Bronchial epithelial cell (primary cell): ENCODE measurements around the gene BAMBI. TPM values are rescaled to one million over a fixed set of nuclear protein-coding genes. Genes with fewer than 3 reads are reported as not detected.

Source experiments
- DNase-seq: peaks from one replicate; pipeline ENCODE4 v3.0.0-alpha.2; 2010; ENCODE audit warnings: low read depth
- FAIRE-seq: peaks from 2 replicates; lab custom pipeline; 2011; peaks lifted over from hg19 to GRCh38; lab: Jason Lieb, UNC
- H3K27me3 ChIP-seq: 2 replicates; pipeline ENCODE4 v1.5.1; 2011; ENCODE audit warnings: low read length; ENCODE audit not compliant: control insufficient read depth, insufficient read depth
- H3K36me3 ChIP-seq: 2 replicates; pipeline ENCODE4 v1.5.1; 2011; ENCODE audit warnings: low read length; ENCODE audit not compliant: control insufficient read depth, insufficient read depth
- H3K4me3 ChIP-seq: 2 replicates; pipeline ENCODE4 v1.5.1; 2011; ENCODE audit warnings: mild to moderate bottlenecking, low read depth, low read length, control low read depth
- total RNA-seq: library from RNA; depleted of rRNA; stranded (reverse); fragments of >200 nt; gene quantifications from 2 replicates; pipeline ENCODE4 v1.2.1, GENCODE V29; 2014
- TF ChIP-seq, protein P1 (sequence below): IDR thresholded peaks from 2 replicates; pipeline ENCODE4 v1.5.1; 2011; ENCODE audit warnings: mild to moderate bottlenecking, moderate library complexity, low read length, control low read depth, inconsistent platforms; ENCODE audit not compliant: insufficient read depth, severe bottlenecking

Gene BAMBI
- total RNA-seq, 1 donor from 2014 or later, result 8.7 TPM

DNA sequence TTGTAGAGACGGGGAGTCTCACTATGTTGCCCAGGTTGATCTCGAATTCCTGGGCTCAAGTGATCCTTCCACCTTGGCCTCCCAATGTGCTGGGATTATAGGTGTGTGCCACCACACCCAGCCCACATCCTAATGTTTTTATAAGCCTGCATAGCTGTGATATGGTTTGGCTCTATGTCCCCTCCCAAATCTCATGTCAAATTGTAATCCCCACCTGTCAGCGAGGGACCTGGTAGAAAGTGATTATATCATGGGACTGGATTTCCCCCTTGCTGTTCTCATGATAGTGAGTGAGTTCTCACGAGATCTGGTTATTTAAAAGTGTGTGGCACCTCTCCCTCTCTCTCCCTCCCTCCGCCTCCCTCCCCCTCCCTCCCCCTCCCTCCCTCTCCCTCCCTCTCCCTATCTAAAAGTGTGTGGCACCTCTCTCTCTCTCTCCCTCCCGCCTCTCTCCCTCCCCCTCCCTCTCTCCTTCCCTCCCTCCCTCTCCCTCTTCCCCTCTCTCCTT, 13.9 kb downstream of the BAMBI start:
- DNase-seq (no peak), FAIRE-seq (no peak)
- Histone ChIP-seq H3K4me3 (no peak overlapping the region), H3K27me3 (no peaks in the 10 kb centered on the region), H3K36me3 (no peaks in the 10 kb centered on the region)
- TF ChIP-seq, protein P1, sequence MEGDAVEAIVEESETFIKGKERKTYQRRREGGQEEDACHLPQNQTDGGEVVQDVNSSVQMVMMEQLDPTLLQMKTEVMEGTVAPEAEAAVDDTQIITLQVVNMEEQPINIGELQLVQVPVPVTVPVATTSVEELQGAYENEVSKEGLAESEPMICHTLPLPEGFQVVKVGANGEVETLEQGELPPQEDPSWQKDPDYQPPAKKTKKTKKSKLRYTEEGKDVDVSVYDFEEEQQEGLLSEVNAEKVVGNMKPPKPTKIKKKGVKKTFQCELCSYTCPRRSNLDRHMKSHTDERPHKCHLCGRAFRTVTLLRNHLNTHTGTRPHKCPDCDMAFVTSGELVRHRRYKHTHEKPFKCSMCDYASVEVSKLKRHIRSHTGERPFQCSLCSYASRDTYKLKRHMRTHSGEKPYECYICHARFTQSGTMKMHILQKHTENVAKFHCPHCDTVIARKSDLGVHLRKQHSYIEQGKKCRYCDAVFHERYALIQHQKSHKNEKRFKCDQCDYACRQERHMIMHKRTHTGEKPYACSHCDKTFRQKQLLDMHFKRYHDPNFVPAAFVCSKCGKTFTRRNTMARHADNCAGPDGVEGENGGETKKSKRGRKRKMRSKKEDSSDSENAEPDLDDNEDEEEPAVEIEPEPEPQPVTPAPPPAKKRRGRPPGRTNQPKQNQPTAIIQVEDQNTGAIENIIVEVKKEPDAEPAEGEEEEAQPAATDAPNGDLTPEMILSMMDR, result no peak

DNA sequence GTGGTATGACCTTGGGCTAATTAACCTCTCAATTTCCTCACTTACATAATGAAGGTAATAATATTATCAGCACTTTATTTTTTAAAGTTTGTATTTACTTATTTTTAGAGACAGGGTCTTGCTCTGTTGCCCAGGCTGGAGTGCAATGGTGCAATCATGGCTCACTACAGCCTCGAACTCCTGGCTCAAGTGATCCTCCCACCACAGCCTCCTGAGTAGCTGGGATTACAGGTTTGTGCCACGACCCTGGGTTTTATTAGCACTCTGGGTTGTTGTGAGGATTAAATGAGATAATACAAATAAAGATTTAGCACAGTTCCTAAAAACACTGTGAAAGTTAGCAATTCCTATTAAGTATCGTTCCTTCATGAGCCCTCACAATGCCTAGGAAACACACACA, 14.7 kb downstream of the BAMBI start:
- no peak for FAIRE-seq
- Histone ChIP-seq H3K4me3 (no peak overlapping the region), H3K27me3 (no peaks in the 10 kb centered on the region), H3K36me3 (no peaks in the 10 kb centered on the region)
- TF ChIP-seq, protein P1, result no peak
- DNase-seq, result no peak

DNA sequence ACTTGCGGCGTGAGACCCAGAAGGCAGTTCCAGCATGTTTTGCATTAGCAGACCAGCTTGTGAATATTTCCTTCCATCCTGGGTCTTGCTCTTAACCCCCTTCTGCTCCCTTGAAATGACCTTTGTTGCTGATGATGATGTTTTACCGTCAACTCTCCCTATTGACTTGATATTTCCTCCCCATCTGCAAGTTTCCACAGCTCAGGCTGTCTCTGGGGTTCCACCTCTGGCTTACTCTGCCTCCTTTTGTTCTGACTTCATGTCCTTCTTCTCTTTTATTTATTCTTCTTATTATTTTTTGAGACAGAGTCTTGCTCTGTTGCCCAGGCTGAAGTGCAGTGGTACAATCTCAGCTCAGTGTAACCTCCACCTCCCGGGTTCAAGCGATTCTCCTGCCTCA, 17.2 kb downstream of the BAMBI start:
- FAIRE-seq (no peak), DNase-seq (no peak)
- Histone ChIP-seq H3K36me3 (no peaks in the 10 kb centered on the region), H3K27me3 (no peaks in the 10 kb centered on the region), H3K4me3 (no peak overlapping the region)
- TF ChIP-seq, protein P1, result no peak

DNA sequence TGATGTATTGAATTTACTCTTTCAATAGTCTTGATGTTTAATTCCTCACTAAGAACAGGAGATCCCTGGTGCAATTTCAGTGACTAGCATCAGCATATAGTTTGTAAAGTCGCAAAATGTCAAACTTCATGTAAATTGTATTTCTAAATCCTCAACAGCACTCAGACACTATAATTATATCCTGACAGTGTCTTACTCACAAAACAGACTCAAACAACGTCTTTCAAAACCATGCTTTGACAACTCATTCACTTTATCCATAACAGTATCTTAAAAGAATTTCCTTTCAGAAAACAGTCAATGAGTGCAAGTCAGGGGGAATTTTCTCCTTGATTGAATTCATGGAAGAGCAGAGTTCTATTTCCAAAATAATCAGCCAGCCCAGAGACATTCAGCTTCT, 20.8 kb downstream of the BAMBI start:
- H3K4me3 ChIP-seq, result no peak overlapping the region
- H3K36me3 ChIP-seq, result no peaks in the 10 kb centered on the region
- FAIRE-seq, result no peak
- H3K27me3 ChIP-seq, result no peaks in the 10 kb centered on the region
- TF ChIP-seq, protein P1, result no peak
- DNase-seq, result no peak

DNA sequence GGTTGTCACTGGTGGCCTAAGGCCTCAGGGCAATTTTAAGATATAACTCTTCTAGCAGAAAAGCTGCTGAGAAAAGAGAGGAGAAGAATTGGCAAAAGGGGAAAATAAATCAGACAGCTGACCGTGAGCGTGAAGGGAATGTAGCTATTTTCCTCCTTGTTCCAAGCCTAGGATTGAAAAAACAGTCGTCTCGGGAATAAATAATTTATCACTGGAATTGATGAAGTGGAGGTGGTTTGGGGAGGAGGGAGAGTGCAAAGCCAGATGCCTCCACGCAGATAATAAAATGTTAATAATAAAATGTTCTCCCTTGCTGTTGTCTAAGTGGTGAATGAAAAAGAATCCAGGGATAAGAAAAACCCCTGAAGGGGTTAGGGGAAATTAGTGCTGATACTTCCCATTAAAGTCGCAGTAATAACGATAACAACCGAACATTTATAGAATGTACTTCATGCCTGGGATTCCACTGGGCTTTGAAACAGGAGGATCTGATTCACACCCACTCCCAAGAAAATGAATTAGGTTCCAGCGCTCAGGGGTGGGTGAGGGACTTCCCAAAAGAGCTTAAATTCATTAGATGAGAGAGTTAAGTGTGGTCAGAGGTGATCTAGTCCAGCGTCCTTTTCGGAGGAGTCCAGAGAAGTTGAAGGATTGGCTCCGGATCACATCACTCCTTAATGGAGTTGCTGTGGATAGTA, 27.3 kb downstream of the BAMBI start:
- no peaks in the 10 kb centered on the region for H3K27me3 ChIP-seq

More for the DNA sequence above, 27.3 kb downstream of the BAMBI start:
- TF ChIP-seq, protein P1, result no peak
- H3K4me3 ChIP-seq, result no peak overlapping the region
- no peaks in the 10 kb centered on the region for H3K36me3 ChIP-seq
- DNase-seq, result no peak
- FAIRE-seq, result no peak
